A673 (cell line): ENCODE results near the gene CLCN2.

Experiments
- EZH2 ChIP-seq: fragments of 200-600 bp; sonication (generic); IDR thresholded peaks from 2 replicates; pipeline ENCODE4 v1.6.1; 2017; ENCODE audit warnings: borderline replicate concordance, low read depth, mild to moderate bottlenecking, mixed read lengths, antibody characterized with exemption, low read length; ENCODE audit not compliant: poor library complexity, severe bottlenecking
- TF ChIP-seq, protein P1 (sequence below): fragments of 300-800, 200-600 bp; sonication (generic); conservative IDR thresholded peaks from 2 replicates; pipeline ENCODE4 v1.5.1; 2017; ENCODE audit warnings: low read depth, mild to moderate bottlenecking, antibody characterized with exemption, low read length, moderate library complexity, mixed read lengths

DNA sequence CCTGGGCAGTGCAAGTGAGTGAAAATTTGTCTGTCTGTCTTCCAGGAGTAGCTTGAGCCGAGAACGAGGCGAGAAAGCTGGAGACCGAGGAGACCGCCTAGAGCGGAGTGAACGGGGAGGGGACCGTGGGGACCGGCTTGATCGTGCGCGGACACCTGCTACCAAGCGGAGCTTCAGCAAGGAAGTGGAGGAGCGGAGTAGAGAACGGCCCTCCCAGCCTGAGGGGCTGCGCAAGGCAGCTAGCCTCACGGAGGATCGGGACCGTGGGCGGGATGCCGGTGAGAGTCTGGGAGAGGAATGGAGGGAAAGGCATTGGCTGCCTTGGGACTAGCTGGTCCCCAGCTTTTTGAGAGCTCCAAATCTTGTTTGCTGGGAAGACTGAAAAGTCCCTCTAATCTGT, 34.2 kb downstream of the CLCN2 start:
- TF ChIP-seq, protein P1, sequence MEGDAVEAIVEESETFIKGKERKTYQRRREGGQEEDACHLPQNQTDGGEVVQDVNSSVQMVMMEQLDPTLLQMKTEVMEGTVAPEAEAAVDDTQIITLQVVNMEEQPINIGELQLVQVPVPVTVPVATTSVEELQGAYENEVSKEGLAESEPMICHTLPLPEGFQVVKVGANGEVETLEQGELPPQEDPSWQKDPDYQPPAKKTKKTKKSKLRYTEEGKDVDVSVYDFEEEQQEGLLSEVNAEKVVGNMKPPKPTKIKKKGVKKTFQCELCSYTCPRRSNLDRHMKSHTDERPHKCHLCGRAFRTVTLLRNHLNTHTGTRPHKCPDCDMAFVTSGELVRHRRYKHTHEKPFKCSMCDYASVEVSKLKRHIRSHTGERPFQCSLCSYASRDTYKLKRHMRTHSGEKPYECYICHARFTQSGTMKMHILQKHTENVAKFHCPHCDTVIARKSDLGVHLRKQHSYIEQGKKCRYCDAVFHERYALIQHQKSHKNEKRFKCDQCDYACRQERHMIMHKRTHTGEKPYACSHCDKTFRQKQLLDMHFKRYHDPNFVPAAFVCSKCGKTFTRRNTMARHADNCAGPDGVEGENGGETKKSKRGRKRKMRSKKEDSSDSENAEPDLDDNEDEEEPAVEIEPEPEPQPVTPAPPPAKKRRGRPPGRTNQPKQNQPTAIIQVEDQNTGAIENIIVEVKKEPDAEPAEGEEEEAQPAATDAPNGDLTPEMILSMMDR, result no peak
- TF ChIP-seq EZH2, result no peak
